ENCODE measurements around the gene INTS1.

INTS1 gene

DNA sequence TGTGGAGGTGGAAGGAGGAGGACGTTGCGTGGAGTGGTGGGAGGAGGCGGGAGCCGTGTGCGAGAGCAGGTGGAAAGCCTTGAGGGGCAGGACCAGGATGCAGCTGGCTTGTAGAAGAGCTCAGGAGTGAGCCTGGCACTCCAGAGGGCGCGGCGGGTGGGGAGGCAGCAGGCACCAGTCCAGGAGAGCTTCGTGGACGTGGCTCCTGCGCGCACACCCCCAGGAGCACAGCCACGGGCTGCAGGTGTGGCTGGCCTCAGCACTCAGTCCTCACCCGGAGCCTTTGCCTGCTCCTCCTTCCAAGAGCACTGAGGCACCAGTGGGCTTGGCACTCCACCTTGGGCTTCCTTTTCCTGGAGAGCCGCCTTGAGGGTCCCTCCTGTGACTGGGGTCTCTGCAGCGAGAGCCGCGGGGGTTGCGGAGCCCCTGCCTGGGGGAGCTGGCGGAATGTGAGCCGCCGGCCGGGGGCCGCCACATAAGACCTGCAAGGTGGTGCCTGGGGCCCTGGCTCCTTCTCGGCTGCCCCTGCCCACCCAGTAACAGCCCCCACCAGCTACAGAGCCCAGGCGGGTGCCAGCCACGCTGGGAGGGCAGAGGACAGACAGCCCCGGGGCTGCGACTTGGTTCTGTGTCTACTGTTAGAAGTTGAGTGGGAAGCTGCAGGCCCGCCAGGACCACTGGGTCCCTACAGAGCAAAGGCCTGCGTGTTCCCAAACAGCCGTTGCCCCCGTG is 37.4 kb upstream of the INTS1 start:
- no peak for DNase-seq (ENCODE audit: low read depth in 2 of 2)

DNA sequence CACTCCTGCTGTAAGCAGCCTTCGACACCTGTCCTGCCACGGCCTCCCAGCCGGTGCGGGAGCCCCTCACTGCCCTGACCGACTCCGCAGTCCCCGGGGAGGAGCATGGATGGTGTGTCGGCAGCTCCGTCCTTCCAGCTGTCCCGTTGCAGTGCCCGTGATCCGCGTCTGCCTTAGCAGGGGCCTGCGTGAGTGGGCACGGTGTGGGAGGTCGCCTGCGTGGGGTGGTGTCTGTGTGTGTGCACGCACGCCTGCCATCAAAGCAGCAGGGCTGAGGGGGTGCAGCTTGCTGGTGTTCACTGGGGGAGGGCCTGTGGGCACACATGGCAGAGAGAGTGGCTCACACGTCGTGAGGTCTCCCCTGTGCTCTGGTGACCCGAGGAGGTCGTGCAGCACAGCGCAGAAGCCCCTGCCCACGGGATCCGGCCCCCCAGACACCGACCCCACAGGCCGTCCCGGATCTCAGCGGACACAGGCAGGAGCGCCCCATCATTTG is 36.6 kb upstream of the INTS1 start:
- no peak for DNase-seq (ENCODE audit: low read depth in 2 of 2)

DNA sequence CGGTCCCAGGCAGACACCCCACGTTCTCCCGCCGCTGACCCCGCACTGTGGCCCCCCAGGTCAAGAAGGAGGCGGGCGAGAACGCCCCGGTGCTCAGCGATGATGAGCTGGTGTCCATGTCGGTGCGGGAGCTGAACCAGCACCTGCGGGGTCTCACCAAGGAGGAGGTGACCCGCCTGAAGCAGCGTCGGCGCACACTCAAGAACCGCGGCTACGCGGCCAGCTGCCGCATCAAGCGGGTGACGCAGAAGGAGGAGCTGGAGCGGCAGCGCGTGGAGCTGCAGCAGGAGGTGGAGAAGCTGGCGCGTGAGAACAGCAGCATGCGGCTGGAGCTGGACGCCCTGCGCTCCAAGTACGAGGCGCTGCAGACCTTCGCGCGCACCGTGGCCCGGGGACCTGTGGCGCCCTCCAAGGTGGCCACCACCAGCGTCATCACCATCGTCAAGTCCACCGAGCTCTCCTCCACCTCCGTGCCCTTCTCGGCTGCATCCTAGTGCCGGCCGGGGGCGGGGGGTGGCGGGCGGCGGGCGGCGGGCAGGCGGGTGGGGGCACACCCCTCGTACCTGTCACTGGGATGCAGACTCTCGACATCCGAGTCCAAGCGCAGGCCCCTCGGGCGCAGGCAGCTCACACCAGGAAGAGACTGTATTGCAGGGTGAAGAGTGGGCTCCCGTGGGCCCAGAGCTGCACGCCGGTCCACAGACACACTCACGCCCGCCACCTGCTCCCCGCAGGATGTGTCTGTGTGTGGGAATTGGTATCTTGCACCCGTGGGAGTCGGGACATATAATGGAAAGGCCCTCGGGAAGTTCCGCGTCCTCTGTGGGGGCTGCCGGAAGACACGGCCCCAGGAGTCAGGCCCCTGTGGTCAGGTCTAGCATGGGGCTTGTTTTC is 35.9 kb upstream of the INTS1 start:
- DNase-seq (ENCODE audit: low read depth in 2 of 2), result no peak

DNA sequence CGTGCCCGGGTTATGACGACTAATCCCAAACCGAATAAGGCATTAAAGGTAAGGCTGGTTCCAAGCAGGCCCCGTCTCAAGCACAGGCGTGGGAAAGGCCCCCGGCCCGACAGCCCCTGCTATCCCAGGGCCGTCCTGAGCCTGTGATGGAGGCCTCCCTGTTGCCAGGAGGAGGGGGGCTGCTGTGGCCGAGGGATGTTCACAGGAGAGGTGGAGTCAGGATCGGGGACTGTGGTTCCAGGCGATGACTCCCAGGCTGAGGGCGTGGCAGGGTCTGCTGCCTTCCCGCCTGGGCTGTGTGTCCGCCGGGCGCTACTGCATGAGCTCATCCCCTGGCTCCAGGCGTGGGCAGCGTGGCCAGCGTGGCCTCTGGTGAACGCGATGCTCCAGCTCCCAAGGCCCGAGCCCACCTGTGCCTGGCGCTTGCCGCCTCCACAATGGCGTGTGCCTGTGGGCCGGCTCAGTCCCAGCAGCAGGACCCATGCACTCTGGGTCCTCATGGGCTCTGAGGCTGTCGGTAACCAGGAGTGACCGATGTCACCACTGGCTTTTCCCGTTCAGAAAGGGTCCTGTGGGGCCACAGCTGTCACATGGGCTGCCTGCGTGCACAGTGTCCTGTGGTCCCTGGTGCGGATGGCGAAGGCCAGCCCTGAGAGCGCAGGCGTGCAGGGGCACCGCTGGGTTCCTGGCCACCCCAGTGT is 35.1 kb upstream of the INTS1 start:
- DNase-seq (ENCODE audit: low read depth in 2 of 2), result no peak

DNA sequence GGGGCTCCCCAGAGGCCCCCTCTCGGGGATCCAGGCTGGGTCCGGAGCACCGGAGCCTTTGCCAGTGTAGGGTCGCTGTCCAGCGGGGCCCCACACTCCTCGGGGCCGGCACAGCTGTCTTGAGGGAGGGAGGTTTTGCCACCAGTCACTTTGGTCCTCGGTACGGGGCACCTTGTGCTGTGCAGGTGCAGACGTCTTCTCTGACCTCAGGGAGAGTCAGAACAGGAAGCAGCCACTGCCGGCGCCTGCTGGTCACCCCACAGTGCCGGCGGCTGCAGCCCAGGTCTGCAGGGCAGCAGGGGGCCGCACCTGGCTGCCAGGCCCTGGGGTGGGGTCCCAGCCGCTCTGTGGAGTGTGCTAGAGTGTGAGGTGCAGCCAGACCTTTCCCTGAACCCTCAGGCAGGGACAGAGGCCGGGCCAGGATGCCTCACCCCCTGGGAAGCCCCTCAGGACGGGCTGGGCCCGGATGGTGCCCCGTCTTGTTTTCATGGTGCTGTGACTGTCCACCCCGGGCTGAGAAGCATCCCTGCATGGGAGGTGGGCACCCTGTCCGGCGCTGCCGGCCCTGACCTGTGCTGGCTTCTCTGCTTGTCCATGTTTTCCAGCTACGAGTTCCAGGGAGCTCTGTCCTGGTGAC is 34.5 kb upstream of the INTS1 start:
- DNase-seq (ENCODE audit: low read depth in 2 of 2), result no peak

DNA sequence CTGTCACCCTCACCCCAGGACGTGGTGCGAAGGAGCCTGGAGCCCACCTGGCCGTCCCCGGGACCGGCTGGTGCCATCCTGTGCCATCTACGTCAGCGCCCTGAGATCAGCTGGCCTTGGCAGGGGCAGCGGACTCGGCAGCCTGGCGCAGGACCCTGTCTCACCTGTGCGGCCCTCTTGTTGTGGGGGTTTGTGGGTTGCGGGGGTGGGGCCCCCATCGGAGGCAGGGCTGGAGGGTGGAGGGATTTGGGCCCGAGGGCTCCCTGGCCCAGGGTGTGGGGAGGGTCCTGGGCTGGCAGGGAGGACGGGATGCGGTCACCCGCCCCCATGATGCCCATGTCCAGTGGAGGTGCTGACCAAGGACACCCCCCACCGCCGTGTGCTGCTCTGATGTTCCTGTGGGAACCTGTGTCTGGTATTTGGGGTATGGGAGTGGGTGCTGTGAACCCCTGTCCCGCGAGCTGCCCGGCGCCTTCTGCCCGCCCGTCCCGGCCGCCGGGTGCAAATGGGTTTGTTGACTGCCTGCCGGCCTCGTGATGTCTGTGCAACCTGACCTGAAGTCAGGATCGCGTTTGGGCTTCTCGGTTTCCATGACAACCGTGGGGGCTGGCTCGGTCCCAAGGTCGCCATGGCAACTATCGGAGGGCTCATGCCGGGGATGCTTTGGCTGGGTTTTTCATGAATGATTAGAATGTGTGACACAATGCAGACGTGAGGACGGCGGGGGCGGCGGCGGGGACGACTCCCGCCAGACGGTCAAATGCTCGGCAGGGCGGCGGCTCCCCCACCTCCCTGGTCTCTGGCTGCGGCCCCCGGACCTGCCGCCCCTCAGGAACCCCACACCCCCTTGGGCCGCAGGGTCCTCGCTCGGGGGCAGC is 33.6 kb upstream of the INTS1 start:
- DNase-seq (ENCODE audit: low read depth in 2 of 2), result no peak

DNA sequence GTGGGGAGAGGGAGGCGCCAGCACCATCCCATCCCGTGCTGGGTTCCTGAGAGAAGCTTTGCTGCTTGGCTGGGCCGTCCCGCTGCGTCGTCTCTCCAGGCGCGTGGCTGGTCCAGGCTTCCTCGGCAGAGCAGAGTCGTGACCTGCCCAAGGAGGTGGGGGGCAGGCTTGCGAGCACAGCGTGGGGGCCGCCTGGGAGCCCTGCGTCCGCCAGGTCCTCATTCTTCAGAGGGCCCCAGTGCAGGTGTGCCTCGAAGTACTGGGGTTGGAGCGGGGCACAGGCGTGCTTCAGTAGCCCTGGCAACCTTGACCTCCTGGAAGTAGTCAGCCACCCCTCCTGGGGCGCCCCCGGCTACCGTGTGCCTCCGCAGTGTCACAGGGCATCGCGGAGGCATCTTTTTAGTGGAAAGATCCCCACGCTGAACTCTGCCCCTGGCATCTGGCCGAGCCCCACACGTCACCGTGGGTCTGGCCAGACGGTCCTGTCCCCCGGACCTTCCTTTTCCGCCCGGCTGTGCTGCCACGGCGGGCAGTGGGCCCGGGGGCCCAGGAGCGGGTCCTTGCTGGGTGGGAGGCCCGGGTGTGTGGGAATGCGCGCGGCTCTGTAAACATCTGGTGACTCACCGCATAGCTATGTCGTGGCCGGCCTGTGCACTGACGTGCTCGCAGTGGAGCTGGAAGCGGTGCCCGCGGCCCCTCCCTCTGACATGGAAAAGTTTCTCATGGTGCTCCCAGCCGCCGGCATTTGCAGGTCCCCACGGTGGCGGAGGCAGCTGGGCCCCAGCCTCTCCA is 32.8 kb upstream of the INTS1 start:
- DNase-seq (ENCODE audit: low read depth in 2 of 2), result no peak

DNA sequence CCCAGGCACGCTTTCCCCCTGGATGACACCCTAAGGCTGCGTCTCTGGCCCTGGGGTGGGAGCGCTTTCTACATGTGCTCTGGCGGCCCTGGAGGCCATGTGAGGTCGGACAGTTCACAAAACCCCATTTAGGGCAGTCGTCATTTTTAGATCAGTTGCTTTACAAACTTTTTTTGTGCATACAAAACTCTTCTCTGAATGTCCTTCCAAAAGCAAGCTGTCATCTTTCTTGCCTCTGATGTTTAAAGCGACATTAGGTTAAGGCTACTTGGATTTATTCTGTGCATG is 32.2 kb upstream of the INTS1 start:
- DNase-seq (ENCODE audit: low read depth in 2 of 2), result no peak

DNA sequence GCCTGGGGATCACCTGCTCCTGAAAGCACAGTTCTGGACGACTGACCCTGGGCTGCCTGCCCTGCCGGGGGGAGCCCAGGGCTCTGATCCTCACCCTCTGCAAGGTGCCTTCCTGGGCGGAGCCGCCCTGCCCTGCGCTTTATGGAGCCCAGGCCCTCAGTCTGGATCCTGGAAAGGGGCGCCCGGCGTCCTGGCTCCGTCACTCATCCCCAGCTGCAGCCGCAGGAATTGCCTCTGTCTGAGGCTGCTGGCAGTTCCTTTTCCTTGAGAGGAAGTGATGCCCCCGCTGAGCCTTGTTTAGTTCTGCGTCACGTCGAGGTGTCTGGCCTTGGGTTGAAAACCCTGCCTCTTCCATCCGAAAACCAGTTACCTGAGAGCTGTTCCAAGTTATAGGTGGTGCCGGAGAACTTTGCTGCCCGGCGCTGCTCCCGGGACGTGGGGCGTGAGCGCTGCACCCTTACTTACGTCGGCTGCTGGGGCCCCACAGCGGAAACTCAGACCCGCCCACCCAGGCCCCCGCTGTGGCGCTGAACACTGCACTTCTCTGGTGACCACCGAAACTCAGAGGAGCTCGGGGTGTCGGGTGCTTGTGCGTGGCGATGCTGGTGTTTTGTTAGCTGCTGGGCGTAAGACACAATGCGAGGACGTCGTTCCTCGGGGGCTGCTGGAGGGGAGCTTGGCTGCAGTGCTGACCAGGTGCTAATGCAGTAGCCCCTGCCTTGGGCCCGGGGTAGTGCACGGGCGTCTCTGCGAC is 31.7 kb upstream of the INTS1 start:
- no peak for DNase-seq (ENCODE audit: low read depth in 2 of 2)

DNA sequence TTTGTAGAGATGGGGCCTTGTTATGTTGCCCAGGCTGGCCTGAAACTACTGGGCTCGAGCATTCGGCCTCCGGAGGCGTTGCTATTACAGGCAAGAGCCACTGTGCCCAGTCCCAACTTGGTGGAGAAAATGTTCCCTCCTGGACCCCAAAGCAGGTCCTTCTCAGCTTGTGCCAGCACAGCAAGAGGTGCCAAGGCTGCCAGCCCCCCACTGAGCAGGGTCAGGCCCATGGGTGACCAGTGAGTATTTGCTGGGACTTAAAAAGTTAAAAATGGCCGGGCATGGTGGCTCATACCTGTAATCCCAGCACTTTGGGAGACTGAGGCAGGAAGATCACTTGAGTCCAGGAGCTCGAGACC is 30.9 kb upstream of the INTS1 start:
- no peak for DNase-seq (ENCODE audit: low read depth in 2 of 2)

DNA sequence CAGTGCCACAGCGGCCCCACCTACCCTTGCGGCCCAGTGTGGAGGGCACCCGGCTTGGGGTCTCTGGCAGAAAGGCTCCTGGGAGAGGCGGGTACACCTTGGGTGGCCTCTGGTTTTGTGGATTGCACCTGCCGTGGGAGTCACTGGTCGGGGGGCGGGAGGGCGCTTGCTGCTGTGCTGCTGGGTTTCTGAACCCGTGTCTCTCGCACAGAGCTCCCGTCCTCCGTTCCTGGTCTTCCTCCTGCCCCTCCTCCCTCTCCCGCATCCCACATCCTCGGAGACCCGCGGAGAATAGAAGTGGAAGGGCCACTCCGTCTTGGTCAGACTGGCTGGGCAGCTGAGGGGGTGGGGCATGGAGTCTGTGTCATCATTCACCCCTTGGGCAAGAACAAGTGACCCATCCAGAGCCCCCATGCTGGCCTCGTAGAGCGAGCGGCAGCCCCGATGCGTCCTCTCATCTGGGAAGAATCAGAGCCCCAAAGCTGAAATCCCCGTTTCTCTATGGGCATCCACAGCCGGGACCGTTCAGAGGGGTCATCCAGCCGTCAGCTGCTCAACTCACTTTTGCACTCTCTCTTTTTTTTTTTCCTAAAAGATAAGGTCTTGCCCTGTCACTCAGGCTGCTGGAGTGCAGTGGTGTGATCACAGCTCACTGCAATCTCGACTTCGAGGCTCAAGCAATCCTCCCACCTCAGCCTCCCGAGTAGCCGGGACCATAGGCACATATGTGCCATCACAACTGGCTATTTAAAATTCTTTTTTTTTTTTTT is 30.3 kb upstream of the INTS1 start:
- DNase-seq (ENCODE audit: low read depth in 2 of 2), result no peak

DNA sequence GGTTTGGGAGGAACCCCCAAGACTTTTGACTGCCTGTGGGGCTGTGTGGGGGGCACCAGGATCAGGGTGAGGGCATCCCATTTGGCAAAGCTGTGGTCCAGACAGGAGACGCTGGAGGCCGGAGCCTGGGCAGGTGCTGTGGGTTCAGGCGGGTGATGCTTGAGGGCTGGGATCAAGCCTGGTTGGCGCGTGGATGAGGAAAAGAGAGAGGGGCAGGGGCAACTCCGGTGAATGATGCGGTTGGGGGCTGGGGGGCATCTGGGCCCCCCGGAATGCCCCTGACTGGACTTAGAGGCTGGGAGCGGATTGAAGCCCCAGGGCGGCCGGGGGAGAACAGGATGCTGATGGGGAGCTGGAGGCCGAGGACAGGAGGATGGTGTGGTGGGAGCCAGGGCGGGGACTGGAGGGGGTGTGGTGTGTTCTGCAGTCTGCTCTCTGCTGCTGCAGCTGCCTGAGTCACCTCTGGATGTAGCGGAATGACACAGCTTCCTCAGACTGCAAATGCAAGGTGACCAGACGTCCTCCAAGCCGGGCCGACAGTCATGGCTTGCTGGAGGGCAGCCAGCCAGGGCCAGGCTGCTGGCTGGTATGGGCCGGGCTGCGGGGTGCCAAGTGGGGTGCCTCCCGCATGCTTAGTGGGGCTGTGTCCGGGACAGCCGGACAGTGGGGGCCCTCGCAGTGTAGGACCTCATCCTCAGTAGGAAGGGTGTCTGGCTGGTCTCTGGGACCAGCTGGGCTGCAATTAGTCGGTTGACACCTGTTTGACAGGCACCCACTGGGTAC is 29.5 kb upstream of the INTS1 start:
- no peak for DNase-seq (ENCODE audit: low read depth in 2 of 2)

DNA sequence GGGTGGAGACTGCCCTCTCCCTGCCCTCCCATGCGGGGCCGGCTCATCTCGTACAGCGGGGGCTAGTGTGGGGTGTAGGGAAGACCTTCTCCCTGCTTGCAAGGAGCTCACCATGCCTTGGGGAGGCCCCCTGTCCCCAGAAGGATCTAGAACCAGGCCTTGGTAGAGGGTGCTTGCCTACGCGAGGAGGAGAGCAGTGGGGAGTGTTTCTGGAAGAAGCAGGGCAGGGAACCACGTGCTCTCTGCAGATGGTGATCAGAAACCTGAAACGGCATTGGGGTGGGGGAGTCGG is 29.0 kb upstream of the INTS1 start:
- DNase-seq (ENCODE audit: low read depth in 2 of 2), result no peak

DNA sequence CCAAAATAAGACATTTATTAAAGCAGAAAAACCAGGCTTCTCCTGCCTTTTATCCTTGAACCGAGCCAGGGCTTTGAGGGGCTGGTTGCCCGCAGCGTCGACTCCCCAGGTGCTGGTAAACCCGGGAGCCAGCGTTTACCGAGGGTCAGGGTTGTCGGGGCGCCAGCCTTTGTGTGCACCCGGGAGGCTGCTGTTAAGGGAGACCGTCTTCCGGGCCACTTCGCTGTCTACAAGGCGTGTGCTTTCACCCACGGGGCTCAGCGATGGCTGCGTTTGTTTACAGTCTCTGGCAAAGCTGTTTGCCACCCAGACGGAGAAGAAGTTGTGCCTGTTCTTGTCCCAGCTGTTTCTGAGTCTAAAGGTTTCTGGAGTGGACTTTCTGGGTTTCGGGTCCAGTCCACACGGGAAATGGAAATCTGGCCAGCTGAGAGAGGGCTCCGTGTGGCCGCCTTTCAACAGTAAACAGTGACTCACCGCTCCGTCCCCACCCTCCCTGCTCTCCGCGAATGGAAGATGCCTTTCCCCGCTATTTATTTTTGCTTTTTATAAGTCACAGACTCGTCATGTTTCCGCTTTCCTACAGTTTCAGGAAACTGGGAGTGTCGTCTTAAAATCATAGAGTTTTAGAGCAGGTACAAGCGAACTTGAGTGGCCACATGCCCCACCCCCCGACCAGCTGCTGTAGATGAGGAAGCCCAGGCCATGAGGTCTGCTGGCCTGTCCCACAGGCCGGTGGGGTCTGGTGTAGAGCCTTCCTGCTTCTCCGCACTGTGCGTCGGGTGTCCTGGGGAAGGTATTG is 28.5 kb upstream of the INTS1 start:
- DNase-seq (ENCODE audit: low read depth in 2 of 2), result peak in 1 of 2 donors; percentile 48

DNA sequence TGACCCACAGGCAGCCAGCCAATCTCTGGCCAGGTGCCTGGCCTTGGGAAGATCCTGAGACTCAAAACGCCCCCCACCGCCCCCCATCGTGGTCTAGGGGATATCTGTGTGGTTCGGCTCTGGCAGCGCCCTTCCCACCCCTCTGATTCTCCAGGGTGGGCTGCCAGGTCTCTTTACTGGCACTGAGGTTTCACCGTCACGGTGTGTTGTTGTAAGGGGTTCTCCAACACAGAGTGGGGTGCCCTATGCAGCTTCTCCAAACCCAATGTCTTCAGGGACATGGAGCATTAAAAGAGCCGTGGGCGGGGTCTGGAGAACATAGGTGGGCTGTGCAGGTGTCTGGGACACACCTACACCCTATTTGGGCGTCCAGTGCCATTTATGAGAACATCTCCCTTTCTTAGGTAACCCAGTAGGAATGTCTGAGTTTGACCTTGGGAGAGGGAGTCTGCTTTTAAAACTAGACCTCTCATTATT is 27.8 kb upstream of the INTS1 start:
- DNase-seq (ENCODE audit: low read depth in 2 of 2), result no peak

DNA sequence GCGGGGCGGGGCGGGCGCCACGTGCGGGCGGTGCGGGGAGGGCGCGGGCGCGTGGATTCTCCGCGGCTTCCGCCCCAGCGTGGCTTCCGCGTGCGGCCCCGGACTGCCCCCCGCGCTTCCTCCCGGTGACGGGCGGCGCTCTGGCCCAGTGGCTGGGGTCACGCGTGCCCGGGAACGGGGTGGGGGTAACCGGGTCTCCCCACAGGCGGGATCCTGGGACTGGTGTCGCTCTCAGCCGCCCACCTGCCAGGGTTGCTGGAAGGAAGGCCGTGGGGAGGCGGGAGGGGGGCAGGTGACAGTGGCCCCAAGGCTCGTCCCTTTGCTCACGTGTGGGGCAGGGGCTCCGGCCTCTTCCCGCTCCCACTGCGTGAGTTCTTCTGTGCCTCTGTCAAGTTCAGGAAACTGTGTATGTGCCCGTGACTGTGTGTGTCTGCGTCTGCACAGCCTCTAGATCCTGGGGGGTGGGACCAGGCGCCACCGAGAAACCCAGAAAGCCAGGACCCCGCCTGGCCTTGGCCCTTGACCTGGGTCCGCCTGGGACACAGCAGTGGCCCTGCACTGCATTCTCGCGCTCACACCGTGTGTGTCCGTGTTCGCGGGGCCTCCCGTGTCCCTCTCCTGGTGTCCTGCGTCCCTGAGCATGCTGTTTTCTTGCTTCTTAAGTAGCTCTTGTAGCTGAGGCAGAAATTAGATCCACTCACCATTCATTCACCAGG is 27.2 kb upstream of the INTS1 start:
- no peak for DNase-seq (ENCODE audit: low read depth in 2 of 2)

DNA sequence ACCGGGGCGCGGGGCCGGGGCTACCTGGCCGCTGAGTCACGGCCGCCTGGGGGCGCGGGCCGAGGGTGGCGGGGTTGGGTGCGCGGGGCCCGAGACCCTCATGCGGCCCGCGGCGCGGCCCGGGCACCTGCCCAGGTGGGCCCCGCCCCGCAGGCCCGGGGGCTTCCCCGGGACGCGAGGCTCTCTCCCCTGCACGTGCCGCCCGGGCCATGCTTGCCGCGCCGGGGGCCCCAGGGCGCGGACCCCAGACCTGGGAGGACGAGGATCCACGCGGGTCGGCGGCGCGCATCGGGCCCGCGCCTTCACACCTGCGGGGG is 26.7 kb upstream of the INTS1 start:
- DNase-seq (ENCODE audit: low read depth in 2 of 2), result no peak
